Kidney tubule cell (primary cell): ENCODE data around the gene NDUFA7.

ENCODE experiments used
- DNase-seq: peaks from one replicate; pipeline ENCODE4 v3.0.0-alpha.2; 2018; ENCODE audit warnings: low spot score

Gene NDUFA7

GRCh38 chr19:8262431-8262830 lies 58.7 kb downstream of the NDUFA7 start:
- DNase-seq, result no peak

- DNase-seq, result no peak
Measured at GRCh38 chr19:8261881-8262280, 59.3 kb downstream of the NDUFA7 start.

GRCh38 chr19:8261347-8261746 lies 59.8 kb downstream of the NDUFA7 start:
- no peak for DNase-seq
